K562 (cell line): ENCODE results near the gene USP10. TPM values are rescaled to one million over a fixed set of nuclear protein-coding genes. Genes with fewer than 3 reads are reported as not detected.
A peak's percentile ranks its signal among the peaks of the same experiment; 100 is the strongest.

Experiments
- ESRRB ChIP-seq: fragments of 250-450 bp; sonication (Bioruptor Pico); IDR thresholded peaks from 2 replicates; pipeline ENCODE4 v1.5.0; 2020; ENCODE audit warnings: mild to moderate bottlenecking, moderate library complexity, borderline replicate concordance
- ILK ChIP-seq: fragments of 450-650 bp; IDR thresholded peaks from 2 replicates; pipeline ENCODE4 v1.6.1; 2016; ENCODE audit warnings: missing genetic modification characterization, low read depth, mild to moderate bottlenecking, missing compliant biosample characterization, moderate library complexity, borderline replicate concordance
- IRF2 ChIP-seq: sonication (generic); formaldehyde crosslinking; IDR thresholded peaks from 2 replicates; pipeline ENCODE4 v1.8.1; 2022; ENCODE audit warnings: mild to moderate bottlenecking, missing genetic modification reagents
- KDM5B ChIP-seq: fragments of 200-600 bp; sonication (generic); IDR thresholded peaks from 2 replicates; pipeline ENCODE4 v1.6.1; 2012; ENCODE audit warnings: low read depth, mild to moderate bottlenecking, moderate library complexity, low read length, control low read depth, inconsistent platforms; ENCODE audit not compliant: insufficient replicate concordance
- LCOR ChIP-seq: sonication (generic); formaldehyde crosslinking; IDR thresholded peaks from 2 replicates; pipeline ENCODE4 v1.8.0; 2022; ENCODE audit warnings: mild to moderate bottlenecking, missing genetic modification reagents
- MBD2 ChIP-seq: sonication (generic); IDR thresholded peaks from 2 replicates; pipeline ENCODE4 v1.6.1; 2016; ENCODE audit warnings: low read depth, borderline replicate concordance
- MEIS2 ChIP-seq: fragments of 450-650 bp; IDR thresholded peaks from 2 replicates; pipeline ENCODE4 v1.6.1; 2014; ENCODE audit warnings: mild to moderate bottlenecking; ENCODE audit not compliant: partially characterized antibody
- MTA3 ChIP-seq: fragments of 450-650 bp; formaldehyde crosslinking; IDR thresholded peaks from 2 replicates; pipeline ENCODE4 v1.6.1; 2017; ENCODE audit warnings: mild to moderate bottlenecking, borderline replicate concordance
- MYNN ChIP-seq, 2 experiments: sonication (generic); formaldehyde crosslinking in 1 of 2; IDR thresholded peaks; 2 replicates each; pipeline versions ENCODE4 v1.5.0 to v1.6.1; 2016 to 2020; ENCODE audit warnings: antibody characterized with exemption in 1 of 2, missing genetic modification reagents in 1 of 2
- NBN ChIP-seq: fragments of 450-650 bp; IDR thresholded peaks from 2 replicates; pipeline ENCODE4 v1.6.1; 2016; ENCODE audit warnings: low read depth, mild to moderate bottlenecking
- NFYB ChIP-seq: IDR thresholded peaks from 2 replicates; pipeline ENCODE4 v1.6.1; 2011; ENCODE audit warnings: mild to moderate bottlenecking, moderate library complexity; ENCODE audit not compliant: insufficient read length; ENCODE audit errors: extremely low read depth
- PHTF2 ChIP-seq: fragments of 250-450 bp; sonication (Bioruptor Pico); IDR thresholded peaks from 2 replicates; pipeline ENCODE4 v1.5.0; 2021; ENCODE audit warnings: mild to moderate bottlenecking
- RBM39 ChIP-seq: fragments of 200-400 bp; formaldehyde crosslinking; optimal IDR thresholded peaks from 2 replicates; pipeline ENCODE3; 2018; ENCODE audit warnings: low read depth, low read length
- SAP30 ChIP-seq: fragments of 200-600 bp; sonication (generic); IDR thresholded peaks from 2 replicates; pipeline ENCODE4 v1.6.1; 2012; ENCODE audit warnings: borderline replicate concordance, low read depth, mild to moderate bottlenecking, moderate library complexity, low read length, control low read depth, inconsistent platforms; ENCODE audit not compliant: insufficient read depth, poor library complexity, severe bottlenecking
- ZKSCAN3 ChIP-seq: fragments of 250-450 bp; sonication (Bioruptor Pico); IDR thresholded peaks from 2 replicates; pipeline ENCODE4 v1.4.0; 2020
- ZNF232 ChIP-seq: sonication (generic); formaldehyde crosslinking; IDR thresholded peaks from 2 replicates; pipeline ENCODE4 v1.8.0; 2022; ENCODE audit warnings: mild to moderate bottlenecking, missing genetic modification reagents
- ZNF551 ChIP-seq: fragments of 250-450 bp; sonication (Bioruptor Pico); IDR thresholded peaks from 2 replicates; pipeline ENCODE4 v1.5.0; 2021; ENCODE audit warnings: mild to moderate bottlenecking, moderate library complexity
- ZNF589 ChIP-seq: fragments of 200-800 bp; sonication (Bioruptor generic); IDR thresholded peaks from 2 replicates; pipeline ENCODE4 v1.6.1; 2016; ENCODE audit warnings: low read depth, missing genetic modification characterization, missing compliant biosample characterization
- ZNF644 ChIP-seq: fragments of 200-800 bp; sonication (Bioruptor generic); IDR thresholded peaks from 2 replicates; pipeline ENCODE4 v1.6.1; 2016; ENCODE audit warnings: low read depth, missing genetic modification characterization, missing compliant biosample characterization
- polyA plus RNA-seq, 8 experiments: library from polyadenylated mRNA; depleted of rRNA in 4 of 8; stranded (reverse) in 5 of 8; unstranded in 3 of 8; fragments of >200 nt; fragmentation: Nextera tagmentation in 2 of 8; fragmentation: Illumina TruSeq in 1 of 8; extraction: Ambion mirVana in 2 of 8; extraction: Trizol in 1 of 8; gene quantifications; 2 replicates each; pipeline versions ENCODE4 v1.2.1 to v1.2.3, GENCODE V29; 2011 to 2014; ENCODE audit warnings: inconsistent platforms in 1 of 8, missing spikeins in 1 of 8
- total RNA-seq, 7 experiments: library from RNA; depleted of rRNA in 6 of 7; stranded (reverse); fragments of >200 nt in 6 of 7; fragmentation: Illumina TruSeq in 2 of 7; extraction: Trizol in 2 of 7; gene quantifications; 2 replicates each; pipeline versions ENCODE4 v1.2.1 to v1.2.3, GENCODE V29; 2011 to 2021; ENCODE audit warnings: low replicate concordance in 1 of 7
- TF ChIP-seq, protein P1 (sequence below): IDR thresholded peaks from 2 replicates; pipeline ENCODE4 v1.6.1; 2012; ENCODE audit warnings: low read depth, low read length, improper control_type of control experiment, borderline replicate concordance
- TF ChIP-seq, protein P2 (sequence below): sonication (generic); formaldehyde crosslinking; IDR thresholded peaks from 2 replicates; pipeline ENCODE4 v1.8.0; 2022; ENCODE audit warnings: mild to moderate bottlenecking, missing genetic modification reagents
- TF ChIP-seq, protein P3 (sequence below), 2 experiments: fragments of 450-650 bp in 1 of 2; sonication (generic) in 1 of 2; formaldehyde crosslinking in 1 of 2; IDR thresholded peaks in 1 of 2; conservative IDR thresholded peaks in 1 of 2; 2 replicates each; pipeline versions ENCODE4 v1.6.1 to v1.8.1; 2016 to 2023; ENCODE audit warnings: mild to moderate bottlenecking in 2 of 2, moderate library complexity in 2 of 2, inconsistent platforms in 1 of 2, missing genetic modification reagents in 1 of 2
- TF ChIP-seq, protein P4 (sequence below): sonication (generic); formaldehyde crosslinking; IDR thresholded peaks from 2 replicates; pipeline ENCODE4 v1.8.0; 2022; ENCODE audit warnings: mild to moderate bottlenecking, missing genetic modification reagents

The USP10 gene
- total and polyA plus RNA-seq, 9 of the 15 experiments (the other 6 are each of a cell fraction or from before 2014, with no cell fraction given): 61.7 to 197 (median 116) TPM

DNA sequence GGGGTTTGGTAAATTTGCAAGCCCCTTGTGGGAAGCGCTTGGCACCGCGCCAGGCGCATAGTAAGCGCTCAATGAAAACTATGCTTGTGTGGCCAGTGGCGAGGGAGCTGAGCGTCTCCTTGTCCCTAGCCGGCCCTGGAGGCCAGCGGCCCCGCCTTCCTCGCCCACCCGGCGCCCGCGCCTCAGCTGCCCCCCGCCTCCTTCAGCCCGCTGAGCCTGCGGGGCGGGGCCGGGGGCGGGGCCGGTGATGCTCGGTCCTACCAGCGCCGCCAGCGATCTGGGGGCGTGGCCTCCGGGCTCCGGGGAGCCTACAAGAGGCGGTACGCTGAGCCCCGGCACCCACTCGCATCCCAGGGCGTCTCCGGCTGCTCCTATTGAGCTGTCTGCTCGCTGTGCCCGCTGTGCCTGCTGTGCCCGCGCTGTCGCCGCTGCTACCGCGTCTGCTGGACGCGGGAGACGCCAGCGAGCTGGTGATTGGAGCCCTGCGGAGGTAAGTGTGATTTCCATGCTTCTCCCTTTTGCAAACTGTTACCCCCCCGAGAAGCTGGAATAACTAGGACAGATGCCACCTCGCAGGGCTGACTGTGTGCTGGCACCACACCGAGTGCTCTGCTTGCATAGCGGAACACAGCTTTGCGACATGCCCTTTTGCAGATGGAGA, 120.0 kb downstream of the USP10 start, which contains the start of gene CRISPLD2 (continued):
- TF ChIP-seq ESRRB (CRISPR knock-in tag) (no peak), ZNF589 (no peak), NFYB (peak; percentile 15), KDM5B (peak; percentile 80), ZNF551 (no peak), RBM39 (no peak), IRF2 (CRISPR knock-in tag) (no peak), SAP30 (no peak), MTA3 (0 out of 2 replicates have a peak, but pooled peaks have one; percentile 48), LCOR (CRISPR knock-in tag) (no peak), MYNN (IDR thresholded peaks at IDR 0.05) (no peak), MYNN (CRISPR knock-in tag; IDR thresholded peaks at IDR 0.05) (no peak), NBN (no peak), MEIS2 (no peak), ILK (tag) (no peak), PHTF2 (CRISPR knock-in tag) (no peak), ZNF644 (no peak), ZNF232 (CRISPR knock-in tag) (no peak), ZKSCAN3 (CRISPR knock-in tag) (no peak), MBD2 (no peak)
- TF ChIP-seq, protein P1, sequence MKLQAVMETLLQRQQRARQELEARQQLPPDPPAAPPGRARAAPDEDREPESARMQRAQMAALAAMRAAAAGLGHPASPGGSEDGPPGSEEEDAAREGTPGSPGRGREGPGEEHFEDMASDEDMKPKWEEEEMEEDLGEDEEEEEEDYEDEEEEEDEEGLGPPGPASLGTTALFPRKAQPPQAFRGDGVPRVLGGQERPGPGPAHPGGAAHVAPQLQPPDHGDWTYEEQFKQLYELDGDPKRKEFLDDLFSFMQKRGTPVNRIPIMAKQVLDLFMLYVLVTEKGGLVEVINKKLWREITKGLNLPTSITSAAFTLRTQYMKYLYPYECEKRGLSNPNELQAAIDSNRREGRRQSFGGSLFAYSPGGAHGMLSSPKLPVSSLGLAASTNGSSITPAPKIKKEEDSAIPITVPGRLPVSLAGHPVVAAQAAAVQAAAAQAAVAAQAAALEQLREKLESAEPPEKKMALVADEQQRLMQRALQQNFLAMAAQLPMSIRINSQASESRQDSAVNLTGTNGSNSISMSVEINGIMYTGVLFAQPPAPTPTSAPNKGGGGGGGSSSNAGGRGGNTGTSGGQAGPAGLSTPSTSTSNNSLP: no peak
- TF ChIP-seq, protein P2, sequence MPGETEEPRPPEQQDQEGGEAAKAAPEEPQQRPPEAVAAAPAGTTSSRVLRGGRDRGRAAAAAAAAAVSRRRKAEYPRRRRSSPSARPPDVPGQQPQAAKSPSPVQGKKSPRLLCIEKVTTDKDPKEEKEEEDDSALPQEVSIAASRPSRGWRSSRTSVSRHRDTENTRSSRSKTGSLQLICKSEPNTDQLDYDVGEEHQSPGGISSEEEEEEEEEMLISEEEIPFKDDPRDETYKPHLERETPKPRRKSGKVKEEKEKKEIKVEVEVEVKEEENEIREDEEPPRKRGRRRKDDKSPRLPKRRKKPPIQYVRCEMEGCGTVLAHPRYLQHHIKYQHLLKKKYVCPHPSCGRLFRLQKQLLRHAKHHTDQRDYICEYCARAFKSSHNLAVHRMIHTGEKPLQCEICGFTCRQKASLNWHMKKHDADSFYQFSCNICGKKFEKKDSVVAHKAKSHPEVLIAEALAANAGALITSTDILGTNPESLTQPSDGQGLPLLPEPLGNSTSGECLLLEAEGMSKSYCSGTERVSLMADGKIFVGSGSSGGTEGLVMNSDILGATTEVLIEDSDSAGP: no peak
- TF ChIP-seq, protein P3, sequence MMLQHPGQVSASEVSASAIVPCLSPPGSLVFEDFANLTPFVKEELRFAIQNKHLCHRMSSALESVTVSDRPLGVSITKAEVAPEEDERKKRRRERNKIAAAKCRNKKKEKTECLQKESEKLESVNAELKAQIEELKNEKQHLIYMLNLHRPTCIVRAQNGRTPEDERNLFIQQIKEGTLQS (IDR thresholded peaks at IDR 0.05): no peak
- TF ChIP-seq, protein P3 (CRISPR knock-in tag; conservative IDR thresholded peaks at IDR 0.05): no peak
- TF ChIP-seq, protein P4, sequence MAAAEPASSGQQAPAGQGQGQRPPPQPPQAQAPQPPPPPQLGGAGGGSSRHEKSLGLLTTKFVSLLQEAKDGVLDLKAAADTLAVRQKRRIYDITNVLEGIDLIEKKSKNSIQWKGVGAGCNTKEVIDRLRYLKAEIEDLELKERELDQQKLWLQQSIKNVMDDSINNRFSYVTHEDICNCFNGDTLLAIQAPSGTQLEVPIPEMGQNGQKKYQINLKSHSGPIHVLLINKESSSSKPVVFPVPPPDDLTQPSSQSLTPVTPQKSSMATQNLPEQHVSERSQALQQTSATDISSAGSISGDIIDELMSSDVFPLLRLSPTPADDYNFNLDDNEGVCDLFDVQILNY (CRISPR knock-in tag): no peak
